HG02759 (cell line): ENCODE data around the gene RIC1.
A peak's percentile ranks its signal among the peaks of the same experiment; 100 is the strongest.
"Not testable (repeated sequence)": the region's sequence is repeated elsewhere in the genome, so short reads cannot be mapped to it uniquely, and the experiment has no call there.

Experiments used
- ATAC-seq: cut with Tn5 transposase; IDR thresholded peaks from one replicate; pipeline ENCODE4 v1.9.1; 2021; ENCODE audit warnings: mild to moderate bottlenecking, moderate library complexity; ENCODE audit not compliant: unreplicated experiment

The RIC1 gene

GRCh38 chr9:5622016-5622415, 6.9 kb upstream of the RIC1 start:
- no peak for ATAC-seq

DNA sequence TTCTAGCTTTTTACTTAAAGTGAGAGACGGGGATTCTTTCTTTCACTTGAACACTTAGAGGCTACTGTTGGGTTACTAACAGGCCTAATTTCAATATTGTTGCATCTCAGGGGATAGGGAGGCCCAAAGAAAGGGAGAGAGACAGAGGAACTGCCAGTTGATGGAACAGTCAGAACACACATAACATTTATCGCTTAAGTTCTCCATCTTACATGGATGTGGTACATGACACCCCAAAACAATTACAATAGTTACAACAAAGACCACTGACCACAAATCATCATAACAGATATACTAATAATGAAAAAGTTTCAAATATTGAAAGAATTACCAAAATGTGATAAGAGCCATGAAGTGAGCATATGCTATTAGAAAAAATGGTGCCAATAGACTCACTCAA, 4.3 kb upstream of the RIC1 start:
- ATAC-seq = peak; percentile 13

GRCh38 chr9:5626727-5627634, 1.9 kb upstream of the RIC1 start:
- peak; percentile 34 for ATAC-seq

GRCh38 chr9:5627686-5628085, 1.2 kb upstream of the RIC1 start:
- ATAC-seq = not testable (repeated sequence)

GRCh38 chr9:5628183-5628529, 751 bp upstream of the RIC1 start:
- ATAC-seq = no peak

- ATAC-seq = peak; percentile 7
Observed at GRCh38 chr9:5629312-5630080, 589 bp downstream of the RIC1 start.

- ATAC-seq = no peak
Observed at GRCh38 chr9:5630081-5630507, 1.2 kb downstream of the RIC1 start.

- no peak for ATAC-seq
Observed at GRCh38 chr9:5631026-5631425, 2.1 kb downstream of the RIC1 start.

- no peak for ATAC-seq
Observed at GRCh38 chr9:5632540-5632939, 3.6 kb downstream of the RIC1 start.

DNA sequence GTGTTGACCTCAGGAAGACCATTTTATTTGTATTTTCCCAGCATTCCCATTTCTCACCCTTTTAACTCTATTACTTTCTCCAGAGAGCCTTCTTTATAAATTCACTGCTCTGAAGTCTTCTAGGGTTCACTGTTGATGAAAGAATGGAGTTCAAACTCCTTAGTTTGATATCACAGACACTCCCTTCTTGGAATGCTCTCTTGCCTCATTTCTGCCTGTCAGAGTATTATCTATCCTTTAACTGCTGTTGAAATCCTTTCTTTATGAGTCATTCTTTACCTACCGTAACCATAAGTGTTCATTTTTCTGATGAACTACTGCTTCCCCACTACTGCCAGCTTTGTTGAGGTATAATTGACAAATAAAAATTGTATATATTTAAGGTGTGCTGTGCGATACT, 4.3 kb downstream of the RIC1 start:
- no peak for ATAC-seq

DNA sequence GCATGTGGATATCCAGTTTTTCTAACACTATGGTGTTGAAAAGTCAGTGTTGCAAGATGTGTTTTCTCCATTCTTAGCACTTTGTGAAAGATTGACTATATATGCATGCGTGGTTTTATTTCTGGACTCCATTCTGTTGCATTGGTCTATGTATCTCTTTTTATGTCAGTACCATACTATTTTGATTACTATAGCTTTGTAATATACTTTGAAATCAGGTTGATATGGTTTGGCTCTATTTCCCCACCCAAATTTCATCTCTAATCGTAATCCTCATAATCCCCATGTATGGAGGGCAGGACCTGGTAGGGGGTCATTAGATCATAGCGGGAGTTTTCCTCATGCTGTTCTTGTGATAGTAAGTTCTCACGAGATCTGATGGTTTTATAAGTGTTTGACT, 6.5 kb downstream of the RIC1 start:
- ATAC-seq = no peak

- no peak for ATAC-seq
Observed at GRCh38 chr9:5639816-5640215, 10.9 kb downstream of the RIC1 start.

GRCh38 chr9:5642170-5642569, 13.3 kb downstream of the RIC1 start:
- ATAC-seq = no peak

- no peak for ATAC-seq
Observed at GRCh38 chr9:5643005-5643624, 14.2 kb downstream of the RIC1 start.

DNA sequence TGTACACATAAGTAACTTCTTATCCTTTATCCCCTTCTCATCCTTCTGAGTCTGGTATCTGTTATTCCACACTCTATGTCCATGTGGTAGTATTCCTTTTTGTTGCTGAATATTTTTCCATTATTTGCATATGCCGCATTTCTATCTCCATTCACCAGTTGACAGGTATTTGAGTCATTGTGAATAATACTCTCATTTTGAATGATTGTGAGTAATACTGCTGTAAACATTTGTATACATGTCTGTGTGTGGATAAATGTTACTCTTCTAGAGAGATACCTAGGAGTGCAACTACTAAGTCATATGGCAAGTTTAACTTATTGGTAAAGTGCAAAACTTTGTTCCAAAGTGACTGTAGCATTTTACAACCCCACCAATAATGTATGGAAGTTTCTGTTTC, 15.6 kb downstream of the RIC1 start:
- ATAC-seq = no peak

GRCh38 chr9:5646116-5646515, 17.2 kb downstream of the RIC1 start:
- ATAC-seq = no peak

- ATAC-seq = no peak
Observed at GRCh38 chr9:5650356-5651105, 21.6 kb downstream of the RIC1 start.

GRCh38 chr9:5651246-5651645, 22.3 kb downstream of the RIC1 start:
- no peak for ATAC-seq

DNA sequence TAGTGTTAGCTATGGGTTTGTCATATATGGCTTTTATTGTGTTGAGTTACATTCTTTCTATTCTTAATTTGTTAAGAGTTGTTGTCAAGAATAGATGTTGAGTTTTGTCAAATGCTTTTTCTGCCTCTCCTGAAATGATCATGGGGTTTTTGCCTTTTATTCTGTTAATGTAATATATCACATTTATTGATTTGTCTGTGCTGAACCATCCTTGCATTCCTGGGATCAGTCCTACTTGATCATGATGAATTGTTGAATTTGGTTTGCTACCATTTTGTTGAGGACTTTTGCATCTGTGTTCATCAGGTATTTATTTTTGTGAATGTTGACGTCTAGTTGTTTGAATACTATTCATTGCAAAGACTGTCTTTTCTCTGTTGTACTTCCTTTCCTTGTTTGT, 23.9 kb downstream of the RIC1 start:
- no peak for ATAC-seq

DNA sequence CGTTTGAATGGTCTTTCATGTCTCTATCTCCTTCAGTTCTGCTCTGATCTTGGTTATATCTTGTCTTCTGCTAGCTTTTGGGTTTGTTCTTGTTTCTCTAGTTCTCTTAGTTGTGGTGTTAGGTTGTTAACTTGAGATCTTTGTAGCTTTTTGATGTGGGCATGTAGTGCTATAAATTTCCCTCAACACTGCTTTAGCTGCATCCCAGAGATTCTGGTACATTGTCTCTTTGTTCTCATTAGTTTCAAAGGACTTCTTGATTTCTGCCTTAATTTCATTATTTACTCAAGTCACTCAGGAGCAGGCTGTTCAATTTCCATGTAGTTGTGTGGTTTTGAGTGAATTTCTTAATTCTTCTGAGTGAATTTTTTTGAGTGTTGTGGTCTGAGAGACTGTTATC, 33.9 kb downstream of the RIC1 start:
- ATAC-seq = not testable (repeated sequence)

DNA sequence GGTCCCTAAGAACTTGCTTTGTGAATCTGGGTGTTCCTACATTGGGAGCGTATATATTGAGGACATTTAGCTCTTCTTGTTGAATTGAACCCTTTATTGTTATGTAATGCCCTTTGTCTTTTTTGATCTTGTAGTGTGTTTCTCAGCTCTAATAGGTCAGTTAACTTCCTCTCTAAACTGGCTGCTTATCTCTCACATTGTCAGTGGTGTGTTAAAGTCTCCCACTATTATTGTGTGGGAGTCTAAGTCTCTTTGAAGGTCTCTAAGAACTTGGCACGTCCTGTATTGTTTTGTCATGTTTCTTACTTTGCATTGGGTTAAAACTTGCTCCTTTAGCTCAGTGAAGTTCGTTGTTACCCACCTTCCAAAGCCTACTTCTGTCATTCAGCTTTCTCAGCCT, 36.2 kb downstream of the RIC1 start:
- no peak for ATAC-seq
